MCF 10A (cell line): ENCODE data around the gene GLRX5. TPM values are rescaled to one million over a fixed set of nuclear protein-coding genes. Genes with fewer than 3 reads are reported as not detected.

ENCODE experiments used
- BruUV-seq: library from RNA; stranded (reverse); fragments of 400-500 nt; replicated peaks from 2 replicates; lab custom pipeline; 2021; lab: Mats Ljungman, UMichigan
- CTCF ChIA-PET: fragments of 300-600 bp; sonication (Branson Sonifier 250); formaldehyde crosslinking; extraction: SDS; loops from one replicate; lab custom pipeline; 2021; ENCODE audit warnings: antibody characterized with exemption, inconsistent platforms; lab: Yijun Ruan, JAX
- POLR2A ChIA-PET: fragments of 300-600, 350-650 bp; sonication (Branson Sonifier 250); formaldehyde crosslinking; extraction: SDS; loops from one replicate; lab custom pipeline; 2020; ENCODE audit warnings: antibody characterized with exemption, inconsistent platforms; lab: Yijun Ruan, JAX
- DNase-seq: peaks from one replicate; pipeline ENCODE4 v3.0.0-alpha.2; 2018; ENCODE audit not compliant: unreplicated experiment
- H3K27ac Mint-ChIP-seq: one replicate; pipeline ENCODE4 v1.8.0; 2022; ENCODE audit warnings: mild to moderate bottlenecking, low read depth, mixed read lengths; ENCODE audit not compliant: unreplicated experiment
- H3K27me3 Mint-ChIP-seq: one replicate; pipeline ENCODE4 v1.8.0; 2022; ENCODE audit warnings: mixed read lengths; ENCODE audit not compliant: insufficient read depth, unreplicated experiment
- H3K36me3 Mint-ChIP-seq: one replicate; pipeline ENCODE4 v1.8.0; 2022; ENCODE audit warnings: mild to moderate bottlenecking, moderate library complexity, mixed read lengths; ENCODE audit not compliant: insufficient read depth, unreplicated experiment
- H3K4me1 Mint-ChIP-seq: one replicate; pipeline ENCODE4 v1.8.0; 2022; ENCODE audit warnings: mixed read lengths; ENCODE audit not compliant: insufficient read depth, unreplicated experiment
- H3K4me3 Mint-ChIP-seq: one replicate; pipeline ENCODE4 v1.8.0; 2022; ENCODE audit warnings: mild to moderate bottlenecking, moderate library complexity, mixed read lengths; ENCODE audit not compliant: unreplicated experiment
- H3K9me3 Mint-ChIP-seq: one replicate; pipeline ENCODE4 v1.8.0; 2022; ENCODE audit warnings: mixed read lengths; ENCODE audit not compliant: unreplicated experiment
- CTCF ChIP-seq: fragments of 200-600 bp; IDR thresholded peaks from one replicate; pipeline ENCODE4 v1.8.0; 2022; ENCODE audit warnings: antibody characterized with exemption, mild to moderate bottlenecking; ENCODE audit not compliant: unreplicated experiment
- intact Hi-C: fragments of 100-400 bp; cut with micrococcal nuclease; formaldehyde crosslinking; loops from 2 replicates; pipeline ENCODE4 v1.14.1; 2022
- total RNA-seq: library from RNA; stranded (reverse); gene quantifications from 2 replicates; pipeline ENCODE4 v1.2.3, GENCODE V29; 2022

Gene GLRX5
- total RNA-seq, 1 experiment from 2014 or later = 32.2 TPM

- no peak for TF ChIP-seq CTCF
- Mint-ChIP-seq H3K4me3 (no peak overlapping the region), H3K27ac (no peak overlapping the region), H3K4me1 (peaks cover 15% of the 10 kb centered on the region), H3K36me3 (no peaks in the 10 kb centered on the region), H3K9me3 (no peaks in the 10 kb centered on the region), H3K27me3 (no peaks in the 10 kb centered on the region)
- no peak for DNase-seq
- POLR2A ChIA-PET = interaction anchor here (0.7 kb wide), 1 partner anchor 33 kb away, joined by 3 read pairs; no protein-coding TSS in a partner anchor
- CTCF ChIA-PET = interaction anchor here (1.5 kb wide), 1 partner anchor 32 kb away, joined by 4 read pairs; no protein-coding TSS in a partner anchor
- intact Hi-C loops = no loop called here
- BruUV-seq = no TSS peak
These were observed 39.3 kb upstream of the GLRX5 start for GRCh38 chr14:95495538-95496025.

GRCh38 chr14:95496111-95496681 is 38.7 kb upstream of the GLRX5 start:
- Mint-ChIP-seq H3K4me1 (peaks cover 16% of the 10 kb centered on the region), H3K27ac (no peak overlapping the region), H3K27me3 (no peaks in the 10 kb centered on the region), H3K4me3 (no peak overlapping the region), H3K9me3 (no peaks in the 10 kb centered on the region), H3K36me3 (no peaks in the 10 kb centered on the region)
- ChIA-PET POLR2A (interaction anchor here (0.7 kb wide), 1 partner anchor 34 kb away, joined by 3 read pairs; no protein-coding TSS in a partner anchor), CTCF (interaction anchor here (0.5 to 1.5 kb wide), 4 partner anchors 13 to 31 kb away, joined by 3 to 4 read pairs (median 4); no protein-coding TSS in a partner anchor)
- no TSS peak for BruUV-seq
- intact Hi-C loops = no loop called here
- no peak for DNase-seq
- no peak for TF ChIP-seq CTCF

GRCh38 chr14:95496690-95497259 is 38.1 kb upstream of the GLRX5 start:
- no peak for TF ChIP-seq CTCF

GRCh38 chr14:95497561-95498011 is 37.3 kb upstream of the GLRX5 start:
- no peak for DNase-seq
- Mint-ChIP-seq H3K4me3 (no peak overlapping the region), H3K27me3 (no peaks in the 10 kb centered on the region), H3K36me3 (no peaks in the 10 kb centered on the region), H3K4me1 (peaks cover 18% of the 10 kb centered on the region), H3K9me3 (no peaks in the 10 kb centered on the region), H3K27ac (no peak overlapping the region)
- no TSS peak for BruUV-seq
- CTCF ChIA-PET = no interaction called here
- intact Hi-C loops = no loop called here
- POLR2A ChIA-PET = no interaction called here
- TF ChIP-seq CTCF = no peak

More at GRCh38 chr14:95496690-95497259, 38.1 kb upstream of the GLRX5 start:
- no peaks in the 10 kb centered on the region for H3K9me3 Mint-ChIP-seq
- ChIA-PET POLR2A (no interaction called here), CTCF (interaction anchor here (0.6 to 1.5 kb wide), 3 partner anchors 14 to 31 kb away, joined by 3 to 4 read pairs (median 4); no protein-coding TSS in a partner anchor)
- no peak overlapping the region for H3K27ac Mint-ChIP-seq
- no peaks in the 10 kb centered on the region for H3K36me3 Mint-ChIP-seq
- intact Hi-C loops = no loop called here
- BruUV-seq = no TSS peak
- DNase-seq = no peak
- no peaks in the 10 kb centered on the region for H3K27me3 Mint-ChIP-seq
- peaks cover 18% of the 10 kb centered on the region for H3K4me1 Mint-ChIP-seq
- no peak overlapping the region for H3K4me3 Mint-ChIP-seq
